HG03565 (cell line): ENCODE measurements around the gene MAPK12.

ENCODE experiments used
- ATAC-seq: cut with Tn5 transposase; IDR thresholded peaks from one replicate; pipeline ENCODE4 v1.9.1; 2021; ENCODE audit warnings: mild to moderate bottlenecking, moderate library complexity; ENCODE audit not compliant: unreplicated experiment

MAPK12 gene

DNA sequence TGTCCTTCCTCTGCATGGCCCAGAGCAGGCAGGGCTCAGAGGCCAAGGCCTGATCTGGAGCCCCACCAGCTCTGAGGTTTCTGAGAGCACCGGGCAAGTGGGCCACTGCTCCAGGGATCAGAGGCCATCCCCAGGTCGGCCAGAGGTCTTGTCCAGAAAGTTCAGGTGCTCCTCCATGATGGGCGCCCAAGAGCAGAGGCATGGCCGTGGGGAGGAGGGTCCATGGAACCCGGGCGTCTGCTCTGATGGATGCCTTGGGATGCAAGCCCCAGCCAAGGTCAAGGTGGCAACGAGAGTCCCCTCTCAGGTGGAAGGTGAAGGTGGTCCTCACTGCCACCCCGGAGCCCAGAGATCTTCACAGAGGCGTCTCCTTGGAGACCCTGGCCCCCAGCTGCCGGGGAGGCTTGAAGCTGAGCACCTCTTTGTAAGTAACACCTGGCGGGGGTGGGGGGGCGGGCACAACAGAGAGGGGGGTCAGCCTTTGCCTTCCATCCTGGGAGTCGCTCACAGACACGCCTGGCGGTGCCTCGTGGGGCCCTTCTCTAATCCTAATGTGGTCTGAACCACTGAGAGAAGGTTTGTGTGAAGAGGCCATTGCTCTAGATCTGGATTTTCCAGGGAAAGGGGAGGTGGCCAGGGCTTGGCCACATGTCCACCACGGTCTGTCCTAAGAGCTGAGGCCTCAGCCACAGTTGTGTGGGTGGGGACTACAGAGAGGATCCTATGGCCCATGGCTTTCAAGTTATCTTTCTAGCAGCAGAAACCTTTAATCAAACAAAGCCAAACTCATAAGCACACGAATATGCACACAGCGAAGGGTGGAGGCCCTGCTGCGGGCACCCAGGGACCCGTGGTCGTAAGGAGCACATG is 8.2 kb downstream of the MAPK12 start:
- no peak for ATAC-seq

DNA sequence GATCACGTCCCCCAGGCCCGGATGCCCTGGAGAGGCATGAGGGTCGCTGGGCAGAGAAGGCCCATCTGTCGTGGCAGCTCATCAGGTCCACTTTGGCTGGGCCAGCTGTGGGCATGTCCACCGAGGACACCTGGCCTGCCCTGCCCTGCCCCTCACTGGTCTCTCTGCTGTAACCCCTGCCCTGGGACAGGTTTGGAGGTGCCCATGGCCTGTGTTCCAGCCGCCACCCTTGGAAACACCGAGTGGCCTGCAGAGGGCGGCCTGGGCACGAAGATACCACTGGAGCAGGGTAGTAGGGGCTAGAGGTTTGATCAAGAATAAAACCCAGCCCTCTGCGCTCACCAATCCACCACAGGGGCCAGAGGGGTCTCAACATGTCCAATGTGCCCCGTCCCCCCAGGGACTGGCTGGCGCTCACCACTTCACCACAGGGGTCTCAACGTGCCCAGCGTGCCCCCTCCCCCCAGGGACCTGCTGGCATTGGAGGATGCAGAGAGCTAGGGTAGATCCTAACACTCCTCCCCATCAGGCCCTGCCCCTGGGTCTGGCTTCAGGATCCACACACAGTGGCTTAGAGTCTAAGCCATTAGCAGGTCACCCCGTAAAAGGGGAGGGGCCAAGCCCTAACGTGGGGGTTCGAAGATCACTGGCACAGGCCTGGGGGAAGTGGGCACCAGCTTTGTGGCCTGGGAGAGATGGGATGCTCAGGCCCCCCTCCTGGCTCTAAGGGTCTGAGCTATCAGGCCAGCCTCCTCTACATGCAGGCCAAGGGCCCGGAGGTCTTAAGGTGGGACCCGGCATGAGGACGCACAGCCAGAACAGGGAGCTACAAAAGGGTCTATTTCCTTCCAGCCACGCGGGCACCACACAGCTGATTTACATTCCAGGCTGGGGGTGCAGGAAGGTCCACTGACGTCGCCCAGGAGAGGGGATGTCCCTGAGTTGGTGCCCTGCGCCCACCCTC is 9.1 kb downstream of the MAPK12 start:
- no peak for ATAC-seq

- ATAC-seq: no peak
Observed at GRCh38 chr22:50251477-50252081, 9.9 kb downstream of the MAPK12 start.

GRCh38 chr22:50250555-50251476 is 10.7 kb downstream of the MAPK12 start, which contains the start of gene HDAC10:
Gene HDAC10, minus strand, starts transcription at chr22:50251265. Its CDS starts 233 bp downstream, at chr22:50251032.
- peak; percentile 37 for ATAC-seq

DNA sequence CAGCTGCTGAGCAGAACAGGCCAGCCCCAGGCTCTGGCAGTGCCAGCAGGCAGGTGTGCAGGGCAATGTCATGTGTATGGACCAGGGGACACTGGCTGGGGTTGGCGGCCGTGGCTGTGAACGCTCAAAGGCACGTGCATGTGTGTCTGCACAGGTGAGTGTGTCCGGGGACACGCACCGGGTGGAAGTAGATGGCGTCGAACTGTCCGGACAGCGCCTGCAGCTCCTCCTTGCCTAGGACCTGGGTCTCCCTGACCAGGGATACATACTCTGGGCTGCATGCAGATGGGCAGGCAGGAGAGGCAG is 11.3 kb downstream of the MAPK12 start:
- ATAC-seq: no peak

GRCh38 chr22:50249341-50250248 is 11.9 kb downstream of the MAPK12 start:
- ATAC-seq: no peak

GRCh38 chr22:50248196-50249081 is 13.0 kb downstream of the MAPK12 start:
- ATAC-seq: no peak

GRCh38 chr22:50247748-50248147 is 13.7 kb downstream of the MAPK12 start:
- no peak for ATAC-seq

- ATAC-seq: no peak
Observed at GRCh38 chr22:50246242-50247175, 15.0 kb downstream of the MAPK12 start.

GRCh38 chr22:50245214-50246072 is 16.0 kb downstream of the MAPK12 start:
- ATAC-seq: no peak

DNA sequence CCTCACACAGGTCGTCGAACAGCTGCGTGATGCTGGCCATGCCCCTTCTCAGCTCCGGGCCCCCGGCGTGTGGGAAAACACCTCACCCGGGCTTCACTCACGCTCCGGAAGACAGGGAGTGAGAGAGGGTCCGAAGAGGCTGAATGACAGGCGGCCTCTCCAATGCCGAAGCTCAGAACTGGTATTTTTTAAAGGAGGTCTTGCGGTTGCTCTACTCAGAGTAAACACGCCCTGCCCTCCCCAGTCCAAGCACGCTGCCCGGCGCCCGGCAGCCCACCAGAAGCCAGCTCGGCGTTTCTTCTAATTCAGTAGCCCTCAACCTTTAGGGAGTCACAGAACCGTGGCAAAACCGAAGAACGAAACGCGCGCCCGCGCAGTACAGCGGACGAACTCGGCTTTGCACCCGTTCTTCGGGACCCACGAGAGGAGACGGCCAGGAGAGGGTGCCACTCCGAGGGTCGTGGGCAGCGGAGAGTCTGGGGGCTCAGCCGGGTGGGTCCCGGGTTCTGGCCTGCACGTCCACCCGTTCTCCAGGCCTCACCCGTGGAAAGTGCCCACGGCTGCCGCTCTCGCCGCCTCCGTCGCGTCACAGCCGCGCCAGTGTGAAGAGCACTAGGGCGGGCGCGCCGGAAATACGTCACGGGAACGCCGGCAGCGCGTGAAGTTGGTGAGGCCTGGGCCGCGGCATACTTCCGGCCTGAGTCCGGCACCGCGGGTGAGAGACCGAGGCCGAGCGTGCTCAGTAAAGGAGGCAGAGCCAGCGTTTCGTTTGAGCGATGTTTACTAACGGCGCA is 16.9 kb downstream of the MAPK12 start, which contains the start of gene TUBGCP6:
TSS of gene TUBGCP6 (minus strand) at position 604 of the 794 bp plus-strand sequence. CDS start at position 40, 564 bp downstream.
- ATAC-seq: peak; percentile 63

DNA sequence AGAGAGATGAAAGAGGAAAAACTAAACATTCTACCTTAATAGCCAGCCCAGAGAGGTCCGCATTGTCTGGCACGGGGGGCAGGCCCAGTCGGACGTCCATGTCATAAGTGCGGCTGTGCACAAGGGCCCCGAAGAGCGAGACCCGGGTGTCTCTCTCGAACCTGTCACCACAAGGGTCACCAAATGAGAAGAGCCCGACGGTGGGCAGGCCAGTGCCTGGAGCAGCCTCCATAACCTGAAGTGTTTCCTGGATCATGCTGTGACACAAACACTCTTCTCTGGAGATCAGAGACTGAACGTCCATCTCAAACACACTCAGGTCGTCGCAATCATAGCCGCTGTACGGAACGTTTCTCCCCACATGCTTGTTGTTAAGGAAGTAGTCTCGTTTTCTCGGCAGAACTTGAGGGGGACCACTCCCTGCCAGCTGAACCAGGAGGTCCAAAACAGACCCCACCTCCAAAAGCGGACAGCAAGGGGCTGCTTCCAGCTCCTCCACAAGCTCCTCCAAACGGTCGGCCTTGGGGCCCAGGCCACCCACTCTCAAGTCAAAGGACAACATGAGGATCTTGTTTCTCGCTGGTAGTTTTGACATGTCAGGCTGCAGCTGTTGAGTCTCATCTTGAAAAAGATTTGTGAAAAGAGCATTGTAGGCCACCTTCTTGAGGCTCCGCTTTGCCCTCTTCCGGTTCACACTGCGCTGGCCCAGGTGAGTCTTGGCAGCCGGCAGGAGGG is 17.6 kb downstream of the MAPK12 start:
- no peak for ATAC-seq

DNA sequence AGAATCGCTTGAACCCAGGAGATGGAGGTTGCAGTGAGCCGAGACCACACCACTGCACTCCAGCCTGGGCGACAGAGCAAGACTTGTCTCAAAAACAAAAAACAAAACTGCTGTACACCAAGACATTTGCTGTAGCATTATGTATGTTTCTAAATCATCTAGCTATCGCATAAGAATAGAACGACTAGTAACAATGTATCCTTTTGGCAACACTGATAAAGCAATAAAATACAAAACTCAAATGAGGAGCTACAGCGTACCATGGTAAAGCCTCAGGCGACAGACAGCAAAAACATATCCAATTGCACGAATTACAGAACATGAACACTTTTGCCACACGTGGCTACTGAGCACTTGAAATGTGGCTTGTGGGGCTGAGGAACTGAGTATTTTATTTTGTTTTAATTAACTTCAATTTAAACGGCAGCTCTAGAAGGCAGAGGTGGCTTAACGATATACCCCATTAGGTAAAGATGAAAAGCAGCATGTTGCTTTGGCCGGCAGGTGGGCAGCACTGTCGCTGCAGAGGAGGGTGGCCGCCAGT is 19.0 kb downstream of the MAPK12 start:
- no peak for ATAC-seq

- no peak for ATAC-seq
Observed at GRCh38 chr22:50238755-50239154, 22.7 kb downstream of the MAPK12 start.
